SU-DHL-6 (cell line): ENCODE measurements around the gene TMEM163.
"Not testable (repeated sequence)": the region's sequence is repeated elsewhere in the genome, so short reads cannot be mapped to it uniquely, and the experiment has no call there.

ENCODE experiments used
- H2AFZ ChIP-seq: fragments of 200-600 bp; sonication (generic); 2 replicates; pipeline ENCODE4 v1.6.1; 2014; ENCODE audit warnings: low read depth, mild to moderate bottlenecking, moderate library complexity, mixed read lengths, antibody characterized with exemption, low read length; ENCODE audit not compliant: severe bottlenecking
- H3F3A ChIP-seq: fragments of 200-600 bp; shearing (Covaris generic); 2 replicates; pipeline ENCODE4 v1.6.0; 2016; ENCODE audit warnings: antibody characterized with exemption, mild to moderate bottlenecking; ENCODE audit not compliant: insufficient read depth
- H3K27ac ChIP-seq: fragments of 200-600 bp; sonication (generic); 2 replicates; pipeline ENCODE4 v1.5.1; 2016; ENCODE audit warnings: low read depth, mild to moderate bottlenecking, low read length, moderate library complexity, mixed read lengths
- H3K27me3 ChIP-seq: fragments of 200-600 bp; sonication (generic), shearing (Covaris generic); 2 replicates; pipeline ENCODE4 v1.6.0; 2014; ENCODE audit warnings: mild to moderate bottlenecking, low read length
- H3K36me3 ChIP-seq: fragments of 200-600 bp; sonication (generic); 2 replicates; pipeline ENCODE4 v1.6.1; 2014; ENCODE audit warnings: mild to moderate bottlenecking, low read length, mixed read lengths
- H3K4me2 ChIP-seq: fragments of 300-600, 200-600 bp; shearing (Covaris generic), sonication (generic); 2 replicates; pipeline ENCODE4 v1.6.0; 2014; ENCODE audit warnings: low read length, low read depth, mild to moderate bottlenecking; ENCODE audit not compliant: poor library complexity, severe bottlenecking
- H3K4me3 ChIP-seq: fragments of 200-600 bp; sonication (generic); 2 replicates; pipeline ENCODE4 v1.5.1; 2014; ENCODE audit warnings: antibody characterized with exemption, low read length, mild to moderate bottlenecking, mixed read lengths; ENCODE audit not compliant: insufficient read depth, poor library complexity, severe bottlenecking
- H3K79me2 ChIP-seq: fragments of 200-600 bp; sonication (generic); 2 replicates; pipeline ENCODE4 v1.6.1; 2014; ENCODE audit warnings: mild to moderate bottlenecking, low read length, moderate library complexity; ENCODE audit not compliant: insufficient read depth
- H3K9ac ChIP-seq: fragments of 200-600 bp; sonication (generic); 2 replicates; pipeline ENCODE4 v1.7.0; 2014; ENCODE audit warnings: mild to moderate bottlenecking, low read length
- H3K9me2 ChIP-seq: fragments of 200-600 bp; sonication (generic); replicated peaks from 2 replicates; pipeline ENCODE4 v1.6.1; 2014; ENCODE audit warnings: low read length; ENCODE audit not compliant: insufficient read depth
- H3K9me3 ChIP-seq: fragments of 200-600 bp; sonication (generic); 2 replicates; pipeline ENCODE4 v1.6.1; 2014; ENCODE audit warnings: low read length, mixed read lengths; ENCODE audit not compliant: insufficient read depth
- H4K20me1 ChIP-seq: fragments of 200-600 bp; sonication (generic); 2 replicates; pipeline ENCODE4 v1.6.1; 2014; ENCODE audit warnings: low read depth, mild to moderate bottlenecking, antibody characterized with exemption, low read length, moderate library complexity, mixed read lengths
- EZH2phosphoT487 ChIP-seq: fragments of 200-600 bp; sonication (generic), shearing (Covaris generic); conservative IDR thresholded peaks from 2 replicates; pipeline ENCODE4 v1.6.1; 2018; ENCODE audit warnings: mild to moderate bottlenecking, antibody characterized with exemption, low read length, moderate library complexity, mixed read lengths
- TF ChIP-seq, protein P1 (sequence below): fragments of 200-600 bp; sonication (generic); IDR thresholded peaks from one replicate; pipeline ENCODE4 v1.5.1; 2017; ENCODE audit warnings: antibody characterized with exemption, mild to moderate bottlenecking, low read length, moderate library complexity; ENCODE audit not compliant: insufficient read depth, poor library complexity, severe bottlenecking

The TMEM163 gene

GRCh38 chr2:134760385-134760784 lies 41.6 kb upstream of the TMEM163 start:
- TF ChIP-seq, protein P1, sequence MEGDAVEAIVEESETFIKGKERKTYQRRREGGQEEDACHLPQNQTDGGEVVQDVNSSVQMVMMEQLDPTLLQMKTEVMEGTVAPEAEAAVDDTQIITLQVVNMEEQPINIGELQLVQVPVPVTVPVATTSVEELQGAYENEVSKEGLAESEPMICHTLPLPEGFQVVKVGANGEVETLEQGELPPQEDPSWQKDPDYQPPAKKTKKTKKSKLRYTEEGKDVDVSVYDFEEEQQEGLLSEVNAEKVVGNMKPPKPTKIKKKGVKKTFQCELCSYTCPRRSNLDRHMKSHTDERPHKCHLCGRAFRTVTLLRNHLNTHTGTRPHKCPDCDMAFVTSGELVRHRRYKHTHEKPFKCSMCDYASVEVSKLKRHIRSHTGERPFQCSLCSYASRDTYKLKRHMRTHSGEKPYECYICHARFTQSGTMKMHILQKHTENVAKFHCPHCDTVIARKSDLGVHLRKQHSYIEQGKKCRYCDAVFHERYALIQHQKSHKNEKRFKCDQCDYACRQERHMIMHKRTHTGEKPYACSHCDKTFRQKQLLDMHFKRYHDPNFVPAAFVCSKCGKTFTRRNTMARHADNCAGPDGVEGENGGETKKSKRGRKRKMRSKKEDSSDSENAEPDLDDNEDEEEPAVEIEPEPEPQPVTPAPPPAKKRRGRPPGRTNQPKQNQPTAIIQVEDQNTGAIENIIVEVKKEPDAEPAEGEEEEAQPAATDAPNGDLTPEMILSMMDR = no peak
- TF ChIP-seq EZH2phosphoT487 = no peak
- Histone ChIP-seq H3K79me2 (no peaks in the 10 kb centered on the region), H3K27ac (no peak overlapping the region), H3K4me2 (no peak overlapping the region), H3K4me3 (no peak overlapping the region), H2AFZ (no peak overlapping the region), H3F3A (peaks cover 15% of the 10 kb centered on the region), H3K27me3 (no peaks in the 10 kb centered on the region), H3K9me3 (no peaks in the 10 kb centered on the region), H3K36me3 (no peaks in the 10 kb centered on the region), H3K9ac (no peak overlapping the region), H3K9me2 (no peaks in the 10 kb centered on the region), H4K20me1 (no peaks in the 10 kb centered on the region)

- no peaks in the 10 kb centered on the region for H3K27me3 ChIP-seq
- H3K36me3 ChIP-seq = no peaks in the 10 kb centered on the region
- H3K9me3 ChIP-seq = no peaks in the 10 kb centered on the region
- H4K20me1 ChIP-seq = no peaks in the 10 kb centered on the region
- peak overlapping the region; percentile 93 for H3K27ac ChIP-seq
- TF ChIP-seq EZH2phosphoT487 = no peak
- TF ChIP-seq, protein P1 = no peak
- peak overlapping the region; percentile 23 for H3K4me3 ChIP-seq
- H3K4me2 ChIP-seq = peak overlapping the region; percentile 59
- H3K9me2 ChIP-seq = no peaks in the 10 kb centered on the region
- peak overlapping the region; percentile 4 for H2AFZ ChIP-seq
- H3K9ac ChIP-seq = peak overlapping the region; percentile 39
- no peaks in the 10 kb centered on the region for H3K79me2 ChIP-seq
- H3F3A ChIP-seq = peaks cover 15% of the 10 kb centered on the region
These were observed 39.8 kb upstream of the TMEM163 start for GRCh38 chr2:134758633-134759032.

DNA sequence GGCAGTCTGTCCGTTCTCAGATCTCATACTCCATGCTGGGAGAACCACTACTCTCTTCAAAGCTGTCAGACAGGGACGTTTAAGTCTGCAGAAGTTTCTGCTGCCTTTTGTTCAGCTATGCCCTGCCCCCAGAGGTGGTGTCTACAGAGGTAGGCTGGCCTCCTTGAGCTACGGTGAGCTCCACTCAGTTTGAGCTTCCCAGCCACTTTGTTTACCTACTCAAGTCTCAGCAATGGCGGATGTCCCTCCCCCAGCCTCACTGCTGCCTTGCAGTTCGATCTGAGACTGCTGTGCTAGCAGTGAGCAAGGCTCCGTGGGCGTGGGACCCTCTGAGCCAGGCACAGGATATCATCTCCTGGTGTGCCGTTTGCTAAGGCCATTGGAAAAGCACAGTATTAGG lies 33.2 kb upstream of the TMEM163 start:
- not testable (repeated sequence) for H3K79me2 ChIP-seq, H3K27ac ChIP-seq, H3K9me2 ChIP-seq, H3K36me3 ChIP-seq, H3K9me3 ChIP-seq, H4K20me1 ChIP-seq, H3K27me3 ChIP-seq, H3F3A ChIP-seq, H2AFZ ChIP-seq, H3K9ac ChIP-seq, H3K4me3 ChIP-seq, H3K4me2 ChIP-seq

DNA sequence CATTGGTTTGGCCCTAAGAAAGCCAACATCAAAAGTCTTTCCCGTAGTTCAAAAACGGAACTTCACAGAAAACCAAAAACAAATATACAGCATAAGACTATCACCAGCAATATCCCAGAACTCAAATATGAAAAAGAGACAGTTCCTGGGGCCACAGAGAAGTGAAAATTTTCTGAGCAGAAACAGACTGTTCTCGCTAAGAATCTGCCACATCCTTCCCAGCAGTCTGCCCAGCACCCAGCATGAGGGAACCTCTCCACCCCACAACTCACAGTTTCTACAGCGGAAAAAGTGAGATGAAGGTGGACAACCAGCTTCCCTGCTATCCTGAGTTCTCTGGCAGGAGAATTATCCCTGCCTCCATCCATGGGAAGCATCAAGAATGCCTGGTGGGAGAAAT lies 26.7 kb upstream of the TMEM163 start:
- peak overlapping the region; percentile 18; the same call in 1 of the 2 replicates for H3K9ac ChIP-seq
- no peaks in the 10 kb centered on the region for H3K79me2 ChIP-seq
- peaks cover 6% of the 10 kb centered on the region for H3F3A ChIP-seq
- H3K27me3 ChIP-seq = no peaks in the 10 kb centered on the region
- peak overlapping the region; percentile 55 for H2AFZ ChIP-seq
- H4K20me1 ChIP-seq = no peaks in the 10 kb centered on the region
- no peak for TF ChIP-seq EZH2phosphoT487
- TF ChIP-seq, protein P1 = no peak
- H3K9me3 ChIP-seq = no peaks in the 10 kb centered on the region
- no peaks in the 10 kb centered on the region for H3K9me2 ChIP-seq
- H3K4me3 ChIP-seq = no peak overlapping the region
- no peaks in the 10 kb centered on the region for H3K36me3 ChIP-seq
- H3K27ac ChIP-seq = peak overlapping the region; percentile 10
- peak overlapping the region; percentile 25 for H3K4me2 ChIP-seq
